Measurements from ENCODE around the gene STK10. TPM values are rescaled to one million over a fixed set of nuclear protein-coding genes. Genes with fewer than 3 reads are reported as not detected.

STK10 gene
- polyA plus RNA-seq, 1 of the 3 experiments (the other 2 are of a cell fraction), result 11.0 TPM

DNA sequence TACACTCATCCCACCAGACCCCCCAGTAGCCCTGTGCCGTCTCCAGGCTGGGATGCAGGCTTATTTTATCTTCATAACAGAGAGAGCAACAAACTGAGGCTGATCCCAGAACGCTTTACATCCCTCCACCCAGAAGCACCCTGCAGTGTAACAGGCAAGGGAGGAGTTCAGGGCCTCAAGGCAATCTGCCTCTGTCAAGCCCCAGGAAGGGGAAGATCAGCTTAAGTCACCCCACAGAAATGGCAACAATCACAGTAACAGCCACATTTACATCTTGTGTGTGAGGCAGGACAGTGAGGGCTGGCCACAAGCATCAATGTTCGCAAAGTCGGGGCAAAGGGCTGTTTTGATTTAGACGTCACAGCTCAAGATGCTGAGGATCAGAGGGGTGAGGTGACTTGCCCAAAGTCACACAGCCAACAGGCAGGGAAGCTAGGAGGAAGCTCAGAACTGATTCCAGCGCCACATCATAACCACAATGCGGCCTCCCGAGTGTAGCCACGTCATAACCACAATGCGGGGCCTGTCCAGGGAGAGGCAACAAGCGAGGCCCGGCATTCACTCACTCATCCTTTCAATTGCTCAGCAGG is 14.4 kb downstream of the STK10 start:
- Histone ChIP-seq H3K9me2 (no peaks in the 10 kb centered on the region), H3K4me2 (no peak overlapping the region), H3K27me3 (ENCODE audit: insufficient read depth) (no peaks in the 10 kb centered on the region), H2AFZ (ENCODE audit: low read depth) (no peak overlapping the region), H3K9ac (no peak overlapping the region), H3K9me3 (no peaks in the 10 kb centered on the region), H3K36me3 (replicated peaks in 1 of 2; ENCODE audit: control insufficient read depth in 1 of 2, insufficient read depth in 2 of 2, low read length in 1 of 2) (no peaks in the 10 kb centered on the region), H3K4me1 (ENCODE audit: control insufficient read depth in 1 of 2, insufficient read depth in 2 of 2, low read depth in 1 of 2, low read length in 1 of 2) (peaks cover 0 to 11% of the 10 kb centered on the region in 2 experiments; a peak in 1 of 4 replicates), H3K79me2 (ENCODE audit: insufficient read depth) (peaks cover 45% of the 10 kb centered on the region; the same call in 1 of the 2 replicates), H3F3A (replicated peaks; ENCODE audit: insufficient read depth) (no peaks in the 10 kb centered on the region), H3K4me3 (ENCODE audit: low read depth in 2 of 2, low read length in 1 of 2) (no peak overlapping the region), H3K27ac (ENCODE audit: low read depth in 2 of 2, low read length in 1 of 2) (peak overlapping the region in 1 of 2 experiments; percentile 8; a peak in 1 of 4 replicates), H4K20me1 (ENCODE audit: insufficient read depth) (peaks cover 18% of the 10 kb centered on the region; the same call in 1 of the 2 replicates)
- WGBS (ENCODE audit: low lambda C conversion rate), result 90% methylated on average over 12 of the region's 12 CpGs
- POLR2A ChIA-PET, result no interaction called here
- no peak for DNase-seq
- CTCF ChIA-PET, result interaction anchor here (0.8 to 2.2 kb wide), 3 partner anchors 11 to 67 kb away, joined by 3 to 17 read pairs (median 5); partner anchors contain the start of gene STK10
- TF ChIP-seq, protein P1, sequence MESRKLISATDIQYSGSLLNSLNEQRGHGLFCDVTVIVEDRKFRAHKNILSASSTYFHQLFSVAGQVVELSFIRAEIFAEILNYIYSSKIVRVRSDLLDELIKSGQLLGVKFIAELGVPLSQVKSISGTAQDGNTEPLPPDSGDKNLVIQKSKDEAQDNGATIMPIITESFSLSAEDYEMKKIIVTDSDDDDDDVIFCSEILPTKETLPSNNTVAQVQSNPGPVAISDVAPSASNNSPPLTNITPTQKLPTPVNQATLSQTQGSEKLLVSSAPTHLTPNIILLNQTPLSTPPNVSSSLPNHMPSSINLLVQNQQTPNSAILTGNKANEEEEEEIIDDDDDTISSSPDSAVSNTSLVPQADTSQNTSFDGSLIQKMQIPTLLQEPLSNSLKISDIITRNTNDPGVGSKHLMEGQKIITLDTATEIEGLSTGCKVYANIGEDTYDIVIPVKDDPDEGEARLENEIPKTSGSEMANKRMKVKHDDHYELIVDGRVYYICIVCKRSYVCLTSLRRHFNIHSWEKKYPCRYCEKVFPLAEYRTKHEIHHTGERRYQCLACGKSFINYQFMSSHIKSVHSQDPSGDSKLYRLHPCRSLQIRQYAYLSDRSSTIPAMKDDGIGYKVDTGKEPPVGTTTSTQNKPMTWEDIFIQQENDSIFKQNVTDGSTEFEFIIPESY (IDR thresholded peaks at IDR 0.05; ENCODE audit: borderline replicate concordance, low read depth), result no peak
- TF ChIP-seq, protein P2, sequence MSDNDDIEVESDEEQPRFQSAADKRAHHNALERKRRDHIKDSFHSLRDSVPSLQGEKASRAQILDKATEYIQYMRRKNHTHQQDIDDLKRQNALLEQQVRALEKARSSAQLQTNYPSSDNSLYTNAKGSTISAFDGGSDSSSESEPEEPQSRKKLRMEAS (IDR thresholded peaks at IDR 0.05; ENCODE audit: low read depth), result no peak
- TF ChIP-seq FOSL2 (IDR thresholded peaks at IDR 0.05; ENCODE audit: borderline replicate concordance, low read depth) (no peak), RXRA (IDR thresholded peaks at IDR 0.05; ENCODE audit: borderline replicate concordance, low read depth) (no peak), MXI1 (IDR thresholded peaks at IDR 0.05; ENCODE audit: low read depth, low read length) (no peak), NRF1 (IDR thresholded peaks at IDR 0.05; ENCODE audit: low read depth, low read length) (no peak), RCOR1 (IDR thresholded peaks at IDR 0.05; ENCODE audit: low read length) (no peak), RAD21 (IDR thresholded peaks at IDR 0.05; ENCODE audit: low read length) (no peak), MEF2A (IDR thresholded peaks at IDR 0.05; ENCODE audit: borderline replicate concordance, low read depth) (no peak), GABPA (IDR thresholded peaks at IDR 0.05; ENCODE audit: low read depth) (no peak), SIN3A (IDR thresholded peaks at IDR 0.05; ENCODE audit: borderline replicate concordance, low read depth, low read length) (no peak), POLR2AphosphoS5 (IDR thresholded peaks at IDR 0.05; ENCODE audit: low read depth, low read length) (no peak), TCF12 (IDR thresholded peaks at IDR 0.05) (no peak), NFIC (IDR thresholded peaks at IDR 0.05; ENCODE audit: borderline replicate concordance) (no peak)
- TF ChIP-seq, protein P3, sequence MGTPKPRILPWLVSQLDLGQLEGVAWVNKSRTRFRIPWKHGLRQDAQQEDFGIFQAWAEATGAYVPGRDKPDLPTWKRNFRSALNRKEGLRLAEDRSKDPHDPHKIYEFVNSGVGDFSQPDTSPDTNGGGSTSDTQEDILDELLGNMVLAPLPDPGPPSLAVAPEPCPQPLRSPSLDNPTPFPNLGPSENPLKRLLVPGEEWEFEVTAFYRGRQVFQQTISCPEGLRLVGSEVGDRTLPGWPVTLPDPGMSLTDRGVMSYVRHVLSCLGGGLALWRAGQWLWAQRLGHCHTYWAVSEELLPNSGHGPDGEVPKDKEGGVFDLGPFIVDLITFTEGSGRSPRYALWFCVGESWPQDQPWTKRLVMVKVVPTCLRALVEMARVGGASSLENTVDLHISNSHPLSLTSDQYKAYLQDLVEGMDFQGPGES (IDR thresholded peaks at IDR 0.05; ENCODE audit: low read depth, low read length), result no peak
- TF ChIP-seq, protein P4, sequence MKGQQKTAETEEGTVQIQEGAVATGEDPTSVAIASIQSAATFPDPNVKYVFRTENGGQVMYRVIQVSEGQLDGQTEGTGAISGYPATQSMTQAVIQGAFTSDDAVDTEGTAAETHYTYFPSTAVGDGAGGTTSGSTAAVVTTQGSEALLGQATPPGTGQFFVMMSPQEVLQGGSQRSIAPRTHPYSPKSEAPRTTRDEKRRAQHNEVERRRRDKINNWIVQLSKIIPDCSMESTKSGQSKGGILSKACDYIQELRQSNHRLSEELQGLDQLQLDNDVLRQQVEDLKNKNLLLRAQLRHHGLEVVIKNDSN (IDR thresholded peaks at IDR 0.05; ENCODE audit: borderline replicate concordance, low read depth), result no peak
- TF ChIP-seq, protein P5, sequence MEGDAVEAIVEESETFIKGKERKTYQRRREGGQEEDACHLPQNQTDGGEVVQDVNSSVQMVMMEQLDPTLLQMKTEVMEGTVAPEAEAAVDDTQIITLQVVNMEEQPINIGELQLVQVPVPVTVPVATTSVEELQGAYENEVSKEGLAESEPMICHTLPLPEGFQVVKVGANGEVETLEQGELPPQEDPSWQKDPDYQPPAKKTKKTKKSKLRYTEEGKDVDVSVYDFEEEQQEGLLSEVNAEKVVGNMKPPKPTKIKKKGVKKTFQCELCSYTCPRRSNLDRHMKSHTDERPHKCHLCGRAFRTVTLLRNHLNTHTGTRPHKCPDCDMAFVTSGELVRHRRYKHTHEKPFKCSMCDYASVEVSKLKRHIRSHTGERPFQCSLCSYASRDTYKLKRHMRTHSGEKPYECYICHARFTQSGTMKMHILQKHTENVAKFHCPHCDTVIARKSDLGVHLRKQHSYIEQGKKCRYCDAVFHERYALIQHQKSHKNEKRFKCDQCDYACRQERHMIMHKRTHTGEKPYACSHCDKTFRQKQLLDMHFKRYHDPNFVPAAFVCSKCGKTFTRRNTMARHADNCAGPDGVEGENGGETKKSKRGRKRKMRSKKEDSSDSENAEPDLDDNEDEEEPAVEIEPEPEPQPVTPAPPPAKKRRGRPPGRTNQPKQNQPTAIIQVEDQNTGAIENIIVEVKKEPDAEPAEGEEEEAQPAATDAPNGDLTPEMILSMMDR (IDR thresholded peaks at IDR 0.05), result no peak
- TF ChIP-seq, protein P6, sequence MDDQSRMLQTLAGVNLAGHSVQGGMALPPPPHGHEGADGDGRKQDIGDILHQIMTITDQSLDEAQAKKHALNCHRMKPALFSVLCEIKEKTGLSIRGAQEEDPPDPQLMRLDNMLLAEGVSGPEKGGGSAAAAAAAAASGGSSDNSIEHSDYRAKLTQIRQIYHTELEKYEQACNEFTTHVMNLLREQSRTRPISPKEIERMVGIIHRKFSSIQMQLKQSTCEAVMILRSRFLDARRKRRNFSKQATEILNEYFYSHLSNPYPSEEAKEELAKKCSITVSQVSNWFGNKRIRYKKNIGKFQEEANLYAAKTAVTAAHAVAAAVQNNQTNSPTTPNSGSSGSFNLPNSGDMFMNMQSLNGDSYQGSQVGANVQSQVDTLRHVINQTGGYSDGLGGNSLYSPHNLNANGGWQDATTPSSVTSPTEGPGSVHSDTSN (IDR thresholded peaks at IDR 0.05), result no peak
